GM10847 (cell line): Measurements from ENCODE around the gene NAA15.

ENCODE experiments used
- POLR2A ChIP-seq: IDR thresholded peaks from 2 replicates; pipeline ENCODE4 v1.6.1; 2011; ENCODE audit not compliant: insufficient read length; ENCODE audit errors: extremely low read depth

Gene NAA15

DNA sequence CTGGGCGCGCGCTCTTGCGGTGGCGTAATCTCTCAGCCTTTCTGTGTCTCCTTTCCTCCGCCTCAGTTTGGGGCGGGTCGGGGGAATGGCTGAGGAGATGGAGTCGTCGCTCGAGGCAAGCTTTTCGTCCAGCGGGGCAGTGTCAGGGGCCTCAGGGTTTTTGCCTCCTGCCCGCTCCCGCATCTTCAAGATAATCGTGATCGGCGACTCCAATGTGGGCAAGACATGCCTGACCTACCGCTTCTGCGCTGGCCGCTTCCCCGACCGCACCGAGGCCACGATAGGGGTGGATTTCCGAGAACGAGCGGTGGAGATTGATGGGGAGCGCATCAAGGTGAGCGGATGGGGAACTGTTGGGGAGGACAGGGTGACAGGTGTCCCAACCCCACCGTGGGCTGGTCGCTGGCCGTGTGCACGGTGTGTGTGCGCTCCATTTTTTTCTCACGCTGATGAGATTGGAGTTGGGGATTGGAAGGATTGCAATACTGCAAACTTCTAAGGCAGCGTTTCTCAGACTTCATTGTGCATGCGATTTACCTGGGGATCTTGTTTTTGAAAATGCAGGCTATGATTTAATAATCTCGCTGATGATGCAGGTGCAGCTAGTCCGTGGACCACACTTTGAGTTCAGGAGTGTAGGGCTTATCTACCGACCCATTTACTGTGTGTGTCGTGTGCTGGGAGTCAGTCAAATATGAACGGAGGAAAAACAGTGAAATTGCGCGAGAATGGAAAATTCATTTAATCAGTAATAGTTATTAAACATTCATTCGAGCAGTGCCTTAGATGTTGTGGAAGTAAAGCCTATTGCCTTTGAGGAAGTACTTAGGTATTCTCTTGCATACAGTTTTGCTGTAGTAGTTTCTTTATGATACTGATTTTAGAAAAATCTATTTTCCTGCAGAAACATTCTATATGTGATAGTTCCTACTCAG lies 153.1 kb downstream of the NAA15 start, which contains the start of gene RAB33B:
Gene RAB33B, plus strand, starts transcription at position 11 of the 935 bp plus-strand sequence. Its CDS starts 75 bp downstream, at position 86.
- TF ChIP-seq POLR2A, result no peak

DNA sequence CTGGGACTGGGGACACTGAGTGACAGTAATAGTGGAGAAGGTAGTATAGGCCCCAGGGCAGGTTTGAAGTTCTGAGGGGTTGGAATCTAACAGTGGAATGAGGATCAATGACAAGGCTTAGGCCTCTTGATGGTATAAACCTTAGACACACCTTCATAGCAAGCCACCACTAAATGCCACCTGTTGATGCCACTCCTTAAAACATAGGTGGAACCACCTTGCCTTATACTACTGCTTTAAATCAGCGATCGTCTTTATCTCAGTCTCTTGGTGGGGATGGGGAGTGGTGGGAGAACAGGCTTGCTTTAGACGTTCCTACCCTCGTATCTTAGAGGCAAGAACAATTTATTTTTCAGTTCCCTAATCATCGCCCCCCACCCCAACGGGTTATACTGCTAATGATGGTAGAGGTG lies 153.8 kb downstream of the NAA15 start:
- no peak for TF ChIP-seq POLR2A

DNA sequence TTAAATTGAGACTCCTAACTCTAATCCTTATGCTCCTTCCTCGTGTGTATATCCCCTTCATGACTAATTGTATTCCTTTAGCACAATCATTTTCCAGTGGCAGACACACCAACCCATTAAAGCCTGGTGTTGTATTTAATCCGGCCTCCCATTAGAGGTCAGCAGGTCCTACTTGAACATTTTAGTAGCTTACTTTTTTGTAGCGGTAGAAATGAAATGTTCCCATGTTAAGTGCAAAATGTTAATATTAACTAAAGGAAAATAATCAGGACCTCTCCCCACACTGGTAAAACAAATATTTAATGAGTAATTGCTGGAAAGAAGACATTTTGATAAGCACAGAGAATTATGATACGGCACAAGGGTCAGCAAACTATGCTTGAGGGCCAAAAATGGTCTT lies 156.0 kb downstream of the NAA15 start:
- TF ChIP-seq POLR2A, result no peak

DNA sequence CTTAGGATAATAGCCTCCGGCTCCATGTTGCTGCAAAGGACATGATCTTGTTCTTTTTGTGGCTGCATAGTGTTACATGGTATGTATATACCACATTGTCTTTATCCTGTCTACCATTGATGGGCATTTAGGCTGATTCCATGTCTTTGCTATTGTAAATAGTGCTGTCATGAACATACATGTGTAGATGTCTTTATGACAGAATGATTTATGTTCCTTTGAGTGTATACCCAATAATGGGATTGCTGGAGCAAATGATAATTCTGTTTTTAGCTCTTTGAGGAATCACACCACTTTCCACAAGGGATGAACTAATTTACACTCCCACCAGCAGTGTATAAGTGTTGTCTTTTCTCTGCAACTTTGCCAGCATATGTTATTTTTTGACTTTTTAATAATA lies 157.2 kb downstream of the NAA15 start:
- no peak for TF ChIP-seq POLR2A

DNA sequence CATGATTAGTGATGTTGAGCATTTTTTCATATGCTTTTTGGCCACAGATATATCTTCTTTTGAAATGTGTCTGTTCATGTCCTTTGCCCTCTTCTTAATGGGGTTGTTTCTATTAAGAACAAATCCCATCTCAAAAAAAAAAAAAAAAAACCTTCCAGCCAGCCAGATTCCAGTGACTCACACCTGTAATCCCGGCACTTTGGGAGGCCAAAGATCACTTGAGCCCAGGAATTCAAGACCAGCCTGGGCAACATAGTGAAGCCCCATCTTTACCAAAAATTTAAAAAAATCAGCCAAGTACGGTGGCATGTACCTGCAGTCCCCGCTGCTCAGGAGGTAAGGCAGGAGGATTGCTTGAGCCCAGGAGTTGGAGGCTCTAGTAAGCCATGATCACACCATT lies 157.7 kb downstream of the NAA15 start:
- no peak for TF ChIP-seq POLR2A

DNA sequence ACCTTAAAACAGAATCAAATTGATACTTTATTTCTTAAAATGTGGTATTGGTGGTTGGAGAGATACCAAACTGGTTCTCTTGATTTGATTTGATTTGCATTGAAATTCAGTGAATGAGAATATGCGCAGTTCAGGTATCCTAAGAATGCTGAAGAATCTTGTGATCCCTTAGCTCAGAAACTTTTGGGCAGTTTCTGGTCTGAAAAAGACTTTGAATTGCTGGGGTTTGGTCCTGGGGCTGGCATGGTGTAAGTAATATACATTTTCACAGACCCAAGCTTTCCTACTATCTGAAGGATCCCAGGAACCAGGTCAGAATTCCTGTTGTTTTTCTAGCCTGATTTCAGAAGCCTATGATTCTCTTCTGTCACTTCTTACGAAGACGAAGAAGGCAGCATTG lies 159.3 kb downstream of the NAA15 start:
- TF ChIP-seq POLR2A, result no peak

DNA sequence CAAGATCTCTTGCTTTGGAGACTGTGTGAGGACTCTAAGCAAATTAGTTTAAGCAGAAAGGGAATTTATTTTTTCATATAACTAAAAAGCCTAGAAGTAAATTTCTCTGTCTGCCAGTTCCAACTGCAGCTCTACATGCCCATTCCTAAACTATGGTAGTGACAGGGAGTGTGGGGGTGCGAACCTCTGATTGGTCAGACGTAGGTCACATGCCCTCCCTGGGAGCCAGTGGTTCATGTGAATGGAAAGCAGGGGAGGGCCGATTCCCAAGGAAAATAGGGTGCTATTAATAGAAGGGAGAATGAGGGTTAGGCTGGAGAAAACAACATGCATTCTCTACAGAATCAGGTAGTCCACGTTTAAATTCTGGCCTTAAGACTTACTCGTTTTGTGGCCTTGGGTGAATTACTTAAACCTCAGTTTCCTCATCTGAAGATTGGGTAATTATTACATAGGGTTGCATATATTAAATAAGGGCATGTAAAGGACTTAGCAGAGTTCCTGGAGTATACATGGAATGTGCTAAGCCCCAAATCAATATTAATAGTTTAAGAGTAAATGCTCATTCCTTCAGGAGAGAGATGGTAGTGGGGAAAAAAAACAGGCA lies 159.8 kb downstream of the NAA15 start:
- TF ChIP-seq POLR2A, result no peak

DNA sequence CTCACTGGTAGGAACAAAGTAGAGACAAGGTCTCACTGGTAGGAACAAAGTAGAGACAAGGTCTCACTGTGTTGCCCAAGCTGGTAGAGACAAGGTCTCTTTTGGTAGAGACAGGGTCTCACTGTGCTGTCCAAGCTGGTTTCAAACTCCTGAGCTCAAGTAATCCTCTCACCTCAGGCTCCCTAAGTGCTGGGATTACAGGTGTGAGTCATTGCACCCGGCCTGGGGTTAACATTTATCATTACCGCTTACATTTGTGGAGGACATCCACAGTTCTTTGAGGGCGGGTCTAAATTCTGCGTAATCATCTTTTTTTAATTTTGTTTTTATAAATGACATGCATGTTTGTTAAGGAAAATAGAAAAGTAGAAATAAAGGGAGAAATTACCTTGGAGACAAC lies 164.6 kb downstream of the NAA15 start:
- no peak for TF ChIP-seq POLR2A

DNA sequence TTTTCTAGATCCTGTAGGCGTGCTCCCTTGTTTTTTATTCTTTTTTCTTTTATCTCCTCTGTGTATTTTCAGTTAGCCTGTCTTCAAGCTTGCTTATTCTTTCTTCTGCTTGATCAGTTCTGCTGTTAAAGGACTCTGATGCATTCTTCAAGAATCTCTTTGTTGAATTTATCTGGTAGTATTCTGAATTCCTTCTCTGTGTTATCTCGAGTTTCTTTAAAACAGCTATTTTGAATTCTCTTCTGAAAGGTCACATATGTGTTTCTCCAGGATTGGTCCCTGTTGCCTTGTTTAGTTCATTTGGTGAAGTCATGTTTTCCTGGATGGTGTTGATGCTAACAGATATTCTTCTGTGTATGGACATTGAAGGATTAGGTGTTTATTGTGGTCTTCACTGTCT lies 167.9 kb downstream of the NAA15 start:
- TF ChIP-seq POLR2A, result no peak
